Neuronal stem cell (in vitro differentiated cells): ENCODE results near the gene RAD51B.

ENCODE experiments used
- DNase-seq: peaks from one replicate; pipeline ENCODE4 v3.0.0-alpha.2; 2013; ENCODE audit warnings: low spot score
- H2AFZ ChIP-seq: one replicate; pipeline ENCODE4 v1.6.1; 2013; ENCODE audit warnings: mild to moderate bottlenecking, low read length, inconsistent platforms
- H2AK5ac ChIP-seq: 2 replicates; pipeline ENCODE4 v1.6.1; 2013; ENCODE audit warnings: low read depth, mild to moderate bottlenecking, inconsistent platforms, low read length, moderate library complexity, mixed read lengths
- H2BK120ac ChIP-seq: 2 replicates; pipeline ENCODE4 v1.6.1; 2013; ENCODE audit warnings: low read depth, mild to moderate bottlenecking, inconsistent platforms, low read length, moderate library complexity, mixed read lengths
- H2BK12ac ChIP-seq: one replicate; pipeline ENCODE4 v1.6.1; 2013; ENCODE audit warnings: low read length, inconsistent platforms
- H2BK15ac ChIP-seq: 2 replicates; pipeline ENCODE4 v1.6.1; 2013; ENCODE audit warnings: mild to moderate bottlenecking, low read length, inconsistent platforms, mixed read lengths
- H2BK5ac ChIP-seq: one replicate; pipeline ENCODE4 v1.6.1; 2013; ENCODE audit warnings: inconsistent platforms, mild to moderate bottlenecking, low read length, moderate library complexity
- H3K14ac ChIP-seq: one replicate; pipeline ENCODE4 v1.6.1; 2013; ENCODE audit warnings: low read length, inconsistent platforms
- H3K18ac ChIP-seq: 2 replicates; pipeline ENCODE4 v1.6.1; 2013; ENCODE audit warnings: low read length, inconsistent platforms
- H3K23ac ChIP-seq: 2 replicates; pipeline ENCODE4 v1.6.1; 2013; ENCODE audit warnings: low read depth, mild to moderate bottlenecking, mixed read lengths, low read length, inconsistent platforms; ENCODE audit not compliant: poor library complexity
- H3K27ac ChIP-seq: replicated peaks from 3 replicates; pipeline ENCODE4 v1.5.1; 2013; ENCODE audit warnings: low read length, inconsistent platforms
- H3K27me3 ChIP-seq, 3 experiments: 2 replicates each; pipeline ENCODE4 v1.6.1; 2013; ENCODE audit warnings: low read length in 3 of 3, mild to moderate bottlenecking in 2 of 3, inconsistent platforms in 1 of 3, low read depth in 1 of 3, mixed read lengths in 1 of 3, moderate library complexity in 1 of 3; ENCODE audit not compliant: control insufficient read depth in 3 of 3, insufficient read depth in 3 of 3
- H3K36me3 ChIP-seq, 2 donors: replicated peaks in 1 of 2; 2 replicates each; pipeline ENCODE4 v1.6.1; 2013; ENCODE audit warnings: low read length in 2 of 2; ENCODE audit not compliant: control insufficient read depth in 2 of 2, insufficient read depth in 2 of 2
- H3K4ac ChIP-seq: 2 replicates; pipeline ENCODE4 v1.6.1; 2013; ENCODE audit warnings: inconsistent platforms, mild to moderate bottlenecking, low read length, moderate library complexity
- H3K4me1 ChIP-seq, 2 donors: 1 replicate in 1 of 2; 2 replicates in 1 of 2; pipeline ENCODE4 v1.6.1; 2013; ENCODE audit warnings: low read length in 2 of 2, low read depth in 1 of 2; ENCODE audit not compliant: control insufficient read depth in 2 of 2, insufficient read depth in 1 of 2
- H3K4me2 ChIP-seq: one replicate; pipeline ENCODE4 v1.6.1; 2013; ENCODE audit warnings: mild to moderate bottlenecking, low read length, inconsistent platforms; ENCODE audit not compliant: insufficient read depth, poor library complexity, severe bottlenecking
- H3K4me3 ChIP-seq, 2 donors: 2 replicates each; pipeline ENCODE4 v1.5.1; 2013; ENCODE audit warnings: low read length in 2 of 2, mild to moderate bottlenecking in 2 of 2, inconsistent platforms in 1 of 2, moderate library complexity in 1 of 2
- H3K79me1 ChIP-seq: one replicate; pipeline ENCODE4 v1.6.1; 2013; ENCODE audit warnings: low read depth, mild to moderate bottlenecking, inconsistent platforms, low read length, moderate library complexity
- H3K9ac ChIP-seq: one replicate; pipeline ENCODE4 v1.6.1; 2013; ENCODE audit warnings: mild to moderate bottlenecking, low read depth, low read length, inconsistent platforms; ENCODE audit not compliant: poor library complexity
- H3K9me3 ChIP-seq, 2 donors: replicated peaks in 1 of 2; 2 replicates each; pipeline versions ENCODE3 to v1.6.1; 2013; ENCODE audit warnings: low read length in 2 of 2, mild to moderate bottlenecking in 2 of 2, inconsistent platforms in 1 of 2, low read depth in 1 of 2, mixed read lengths in 1 of 2, moderate library complexity in 1 of 2; ENCODE audit not compliant: control insufficient read depth in 2 of 2, insufficient read depth in 1 of 2
- H4K8ac ChIP-seq: one replicate; pipeline ENCODE4 v1.6.1; 2013; ENCODE audit warnings: low read depth, mild to moderate bottlenecking, inconsistent platforms, low read length, moderate library complexity
- H4K91ac ChIP-seq: one replicate; pipeline ENCODE4 v1.6.1; 2013; ENCODE audit warnings: low read length, low read depth, mild to moderate bottlenecking, inconsistent platforms; ENCODE audit not compliant: poor library complexity
- WGBS, 2 donors: extraction: QIAGEN DNeasy Blood & Tissue Kit; methylation state at CpG; one replicate each; pipeline ENCODE4 v1.1.7; 2013; ENCODE audit warnings: missing lambda C conversion rate in 2 of 2, mixed read lengths in 1 of 2; ENCODE audit not compliant: insufficient read length in 2 of 2, insufficient replicate concordance in 1 of 2; ENCODE audit errors: extremely low coverage in 2 of 2; 5-methylcytosine and 5-hydroxymethylcytosine counted together

RAD51B gene

DNA sequence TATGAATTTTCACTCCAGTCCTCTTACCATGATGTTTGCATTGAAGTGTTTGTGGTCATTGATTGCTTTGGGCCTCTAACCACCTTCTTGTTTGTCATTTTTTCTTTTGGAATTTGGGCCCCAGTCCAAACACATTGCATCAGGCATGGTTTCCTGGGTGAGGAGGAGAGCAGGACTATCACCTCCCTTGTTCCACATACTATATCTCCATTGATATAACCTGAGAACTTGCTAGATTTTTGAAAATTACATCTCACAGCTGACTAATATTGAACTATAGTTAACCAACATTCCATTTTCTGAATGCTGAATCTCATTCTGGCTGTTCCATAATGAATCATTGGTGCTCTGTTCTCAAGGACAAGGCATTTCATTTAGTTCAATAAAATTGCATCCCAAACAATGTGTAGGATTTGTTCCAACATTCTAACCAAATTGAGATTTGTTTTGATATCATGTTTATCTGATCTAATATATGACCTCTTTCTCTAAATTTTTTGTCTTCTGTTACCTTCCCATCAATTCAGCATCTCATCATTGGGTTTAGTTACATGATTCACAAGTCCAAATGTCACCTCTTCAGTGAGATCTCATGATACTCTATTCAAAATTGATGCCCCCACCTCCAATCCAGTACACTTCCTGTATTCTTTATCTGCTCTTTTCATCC is 644.3 kb downstream of the RAD51B start:
- H2BK15ac ChIP-seq: no peak overlapping the region
- H3K79me1 ChIP-seq: no peaks in the 10 kb centered on the region
- no peak overlapping the region for H2BK5ac ChIP-seq
- H3K9me3 ChIP-seq: no peaks in the 10 kb centered on the region
- H3K14ac ChIP-seq: no peak overlapping the region
- no peak overlapping the region for H2BK12ac ChIP-seq
- H3K27ac ChIP-seq: no peak overlapping the region
- H3K4me3 ChIP-seq: no peak overlapping the region
- no peak overlapping the region for H3K4me2 ChIP-seq
- H2AK5ac ChIP-seq: no peak overlapping the region
- H3K4me1 ChIP-seq: peaks cover 3 to 13% of the 10 kb centered on the region in 2 donors
- H3K36me3 ChIP-seq: no peaks in the 10 kb centered on the region
- H4K91ac ChIP-seq: no peak overlapping the region
- no peak for DNase-seq
- no peak overlapping the region for H3K23ac ChIP-seq
- H2BK120ac ChIP-seq: no peak overlapping the region
- no peak overlapping the region for H4K8ac ChIP-seq
- no peak overlapping the region for H2AFZ ChIP-seq
- no peak overlapping the region for H3K4ac ChIP-seq
- no peak overlapping the region for H3K18ac ChIP-seq
- H3K9ac ChIP-seq: no peak overlapping the region
- no peaks in the 10 kb centered on the region for H3K27me3 ChIP-seq

DNA sequence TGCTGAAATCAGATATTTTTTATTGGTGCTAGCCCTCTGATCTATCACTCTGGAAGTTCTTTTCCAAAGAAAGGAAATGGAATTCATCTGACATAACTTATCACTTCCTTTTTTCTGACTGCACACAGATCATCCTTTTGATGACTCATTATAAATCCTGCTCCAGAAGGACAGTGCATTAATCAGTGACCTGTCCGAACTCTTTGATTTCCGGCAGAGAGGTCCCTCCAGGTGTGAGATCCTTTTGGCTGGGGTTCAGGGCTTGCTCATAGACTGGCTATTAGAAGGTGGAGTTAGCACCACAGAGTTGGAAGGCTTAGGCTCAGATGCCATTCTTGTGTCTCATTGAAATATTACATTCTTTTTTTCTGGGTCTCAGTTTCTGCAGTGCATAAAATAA is 645.1 kb downstream of the RAD51B start:
- H3K27ac ChIP-seq: no peak overlapping the region
- H2BK5ac ChIP-seq: no peak overlapping the region
- WGBS, 2 donors: no CpG with 5 or more reads among the region's 2 CpGs

GRCh38 chr14:68466491-68466977 is 647.0 kb downstream of the RAD51B start:
- peaks cover 17 to 20% of the 10 kb centered on the region in 2 donors for H3K4me1 ChIP-seq
- no peak overlapping the region for H2BK5ac ChIP-seq
- no peak overlapping the region for H4K91ac ChIP-seq
- no peaks in the 10 kb centered on the region for H3K9me3 ChIP-seq
- H3K4me3 ChIP-seq: no peak overlapping the region
- no peaks in the 10 kb centered on the region for H3K79me1 ChIP-seq
- H2AFZ ChIP-seq: no peak overlapping the region
- no peaks in the 10 kb centered on the region for H3K27me3 ChIP-seq
- no peak overlapping the region for H3K4me2 ChIP-seq
- H2BK12ac ChIP-seq: no peak overlapping the region
- H3K36me3 ChIP-seq: no peaks in the 10 kb centered on the region
- no CpG with 5 or more reads among the region's 3 CpGs for WGBS, 2 donors
- H3K23ac ChIP-seq: no peak overlapping the region
- no peak overlapping the region for H3K9ac ChIP-seq
- no peak overlapping the region for H3K27ac ChIP-seq
- H2AK5ac ChIP-seq: peak overlapping the region; percentile 9
- H3K14ac ChIP-seq: no peak overlapping the region
- DNase-seq: no peak
- H3K18ac ChIP-seq: peak overlapping the region; percentile 33
- H3K4ac ChIP-seq: no peak overlapping the region
- H4K8ac ChIP-seq: no peak overlapping the region
- H2BK120ac ChIP-seq: no peak overlapping the region
- no peak overlapping the region for H2BK15ac ChIP-seq

More for the DNA sequence above, 645.1 kb downstream of the RAD51B start:
- no peaks in the 10 kb centered on the region for H3K27me3 ChIP-seq
- H3K4ac ChIP-seq: no peak overlapping the region
- peaks cover 8 to 13% of the 10 kb centered on the region in 2 donors for H3K4me1 ChIP-seq
- no peak overlapping the region for H2BK12ac ChIP-seq
- no peak overlapping the region for H3K4me3 ChIP-seq
- H2AFZ ChIP-seq: no peak overlapping the region
- no peak overlapping the region for H3K23ac ChIP-seq
- no peaks in the 10 kb centered on the region for H3K9me3 ChIP-seq
- H3K18ac ChIP-seq: no peak overlapping the region
- H4K91ac ChIP-seq: no peak overlapping the region
- no peaks in the 10 kb centered on the region for H3K79me1 ChIP-seq
- H2BK15ac ChIP-seq: no peak overlapping the region
- no peak overlapping the region for H3K9ac ChIP-seq
- no peak overlapping the region for H4K8ac ChIP-seq
- H2AK5ac ChIP-seq: no peak overlapping the region
- H3K14ac ChIP-seq: no peak overlapping the region
- H2BK120ac ChIP-seq: no peak overlapping the region
- H3K4me2 ChIP-seq: no peak overlapping the region
- no peak for DNase-seq
- no peaks in the 10 kb centered on the region for H3K36me3 ChIP-seq

- no peak overlapping the region for H2AFZ ChIP-seq
- no peak overlapping the region for H3K23ac ChIP-seq
- no peak overlapping the region for H4K8ac ChIP-seq
- no peaks in the 10 kb centered on the region for H3K9me3 ChIP-seq
- peaks cover 26% of the 10 kb centered on the region in 2 donors for H3K4me1 ChIP-seq
- no peak overlapping the region for H2AK5ac ChIP-seq
- H3K4me3 ChIP-seq: no peak overlapping the region
- H2BK120ac ChIP-seq: no peak overlapping the region
- H3K14ac ChIP-seq: no peak overlapping the region
- H3K9ac ChIP-seq: no peak overlapping the region
- no peak overlapping the region for H3K4me2 ChIP-seq
- no peak overlapping the region for H2BK15ac ChIP-seq
- H3K27me3 ChIP-seq: no peaks in the 10 kb centered on the region
- H3K79me1 ChIP-seq: no peaks in the 10 kb centered on the region
- no peak overlapping the region for H4K91ac ChIP-seq
- H3K27ac ChIP-seq: no peak overlapping the region
- DNase-seq: no peak
- no peak overlapping the region for H3K4ac ChIP-seq
- H3K18ac ChIP-seq: no peak overlapping the region
- no peaks in the 10 kb centered on the region for H3K36me3 ChIP-seq
- H2BK12ac ChIP-seq: no peak overlapping the region
- H2BK5ac ChIP-seq: no peak overlapping the region
- WGBS, 2 donors: no CpG with 5 or more reads among the region's 4 CpGs
Measured at GRCh38 chr14:68467425-68467824, 647.8 kb downstream of the RAD51B start.
